SIG-M5 treated with dmso at 0.1 percent for 504 hours (cell line): ENCODE data around the gene RNPEPL1.

Experiments
- DNase-seq: peaks from one replicate; lab custom pipeline; 2025; ENCODE audit not compliant: unreplicated experiment; lab: John Stamatoyannopoulos, UW

The RNPEPL1 gene

DNA sequence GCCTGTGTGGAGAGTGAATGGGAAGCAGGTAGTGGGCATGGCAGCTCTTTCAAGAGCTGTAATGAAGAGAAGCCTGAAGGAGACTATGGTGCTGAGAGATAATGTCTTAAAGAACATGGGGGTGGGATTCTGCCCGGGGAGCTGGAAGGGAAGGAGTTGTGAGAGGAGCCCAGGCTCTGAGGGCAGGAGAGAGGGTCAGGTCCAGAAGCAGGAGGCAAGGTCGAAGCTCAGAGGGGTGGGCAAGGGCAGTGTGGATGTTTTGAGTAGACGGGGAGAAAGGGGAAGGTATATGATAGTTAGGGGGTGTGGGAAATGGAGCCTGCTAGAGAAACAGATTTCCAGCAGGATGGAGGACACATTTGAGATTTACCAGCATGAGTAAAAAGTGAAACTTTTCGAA, 20.4 kb downstream of the RNPEPL1 start:
- DNase-seq: no peak

DNA sequence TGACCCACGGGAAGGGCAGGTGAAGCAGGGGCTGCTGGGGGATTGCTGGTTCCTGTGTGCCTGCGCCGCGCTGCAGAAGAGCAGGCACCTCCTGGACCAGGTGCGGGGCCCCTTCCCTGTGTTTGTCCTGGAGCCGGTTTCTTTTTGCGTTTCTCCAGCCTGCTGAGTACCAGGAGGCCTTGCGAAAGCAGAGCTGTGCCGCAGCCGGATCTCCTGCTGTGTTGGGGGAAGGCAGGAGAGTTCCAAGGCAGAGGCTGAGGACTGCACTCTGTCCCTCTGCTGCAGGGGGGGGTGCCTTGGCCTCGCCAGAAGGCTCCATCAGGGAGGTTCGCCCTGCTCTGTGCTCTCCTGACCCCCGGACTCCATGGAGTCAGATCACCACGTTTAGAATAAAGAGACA, 21.1 kb downstream of the RNPEPL1 start:
- no peak for DNase-seq

DNA sequence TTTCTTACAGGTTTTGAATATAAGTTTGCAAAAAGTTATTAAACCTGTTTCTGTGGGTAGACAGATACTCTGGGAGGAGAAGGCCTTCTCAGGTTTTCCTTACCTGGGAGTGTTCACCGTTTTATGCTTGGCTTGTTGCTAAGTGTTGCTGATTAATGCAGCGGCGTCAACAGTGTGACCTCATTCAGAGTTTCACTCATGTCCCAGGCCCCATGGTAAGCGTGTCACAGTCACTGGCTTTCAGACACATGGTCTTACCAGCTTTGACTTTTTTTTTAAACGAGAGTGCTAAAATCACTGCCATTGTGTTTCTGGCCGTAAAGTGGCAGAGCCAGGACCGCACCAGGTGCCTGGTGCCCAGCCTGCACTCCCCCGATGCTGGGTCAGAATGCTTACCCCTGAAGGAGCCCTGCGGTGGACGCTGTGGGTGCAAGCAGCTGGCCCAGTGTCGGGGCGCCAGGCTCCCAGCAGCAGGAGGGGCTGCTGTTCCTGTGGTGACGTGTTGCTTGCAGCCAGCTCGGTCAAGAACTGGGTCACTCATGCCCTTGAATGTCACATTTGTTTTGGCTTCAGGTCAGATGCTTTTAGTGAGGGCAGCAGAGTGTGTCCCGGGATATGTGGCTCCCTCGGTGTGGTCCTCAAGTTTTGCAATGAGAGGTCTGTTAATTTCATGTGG, 21.7 kb downstream of the RNPEPL1 start:
- no peak for DNase-seq

DNA sequence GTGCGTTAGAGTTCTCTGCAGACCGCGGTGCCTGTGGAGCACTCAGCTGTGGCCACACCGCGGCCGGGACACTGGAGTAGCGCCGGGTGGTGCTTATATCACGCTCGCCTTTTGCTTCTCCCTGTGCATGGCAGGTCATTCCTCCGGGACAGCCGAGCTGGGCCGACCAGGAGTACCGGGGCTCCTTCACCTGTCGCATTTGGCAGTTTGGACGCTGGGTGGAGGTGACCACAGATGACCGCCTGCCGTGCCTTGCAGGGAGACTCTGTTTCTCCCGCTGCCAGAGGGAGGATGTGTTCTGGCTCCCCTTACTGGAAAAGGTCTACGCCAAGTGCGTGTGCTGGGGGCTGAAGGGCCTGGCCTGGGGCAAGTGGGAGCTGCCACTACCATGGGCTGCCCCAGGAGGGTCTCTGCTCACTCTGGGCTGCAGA, 22.4 kb downstream of the RNPEPL1 start:
- DNase-seq: no peak

DNA sequence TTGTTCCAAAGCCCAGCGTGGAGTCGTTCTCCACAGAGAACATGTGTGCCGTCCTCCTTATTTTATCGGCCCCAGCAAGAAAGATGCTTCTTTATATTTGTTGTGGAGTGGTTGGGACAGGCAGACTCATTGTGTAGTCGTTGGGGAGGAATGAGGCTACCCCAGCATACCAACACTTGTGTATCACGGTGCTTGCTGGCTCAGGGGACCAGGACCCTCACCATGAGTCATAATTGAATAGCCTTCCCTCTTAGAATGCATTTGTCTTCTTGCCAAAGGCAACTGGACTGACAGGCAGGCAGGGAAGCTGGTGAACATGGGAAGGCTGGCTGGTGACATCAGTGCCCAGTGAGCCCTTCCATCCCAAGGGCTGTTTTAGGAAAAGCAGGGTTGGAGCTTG, 22.9 kb downstream of the RNPEPL1 start:
- no peak for DNase-seq

DNA sequence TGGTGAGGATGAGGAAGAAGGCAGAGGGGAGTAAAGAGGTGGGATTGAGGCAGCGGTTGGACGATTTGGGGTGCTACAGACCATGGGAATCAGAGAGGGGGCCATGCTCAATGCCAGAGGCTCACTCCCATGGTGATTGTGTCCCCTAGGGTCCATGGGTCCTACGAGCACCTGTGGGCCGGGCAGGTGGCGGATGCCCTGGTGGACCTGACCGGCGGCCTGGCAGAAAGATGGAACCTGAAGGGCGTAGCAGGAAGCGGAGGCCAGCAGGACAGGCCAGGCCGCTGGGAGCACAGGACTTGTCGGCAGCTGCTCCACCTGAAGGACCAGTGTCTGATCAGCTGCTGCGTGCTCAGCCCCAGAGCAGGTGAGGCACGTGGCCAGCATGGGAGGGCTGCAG, 23.5 kb downstream of the RNPEPL1 start:
- no peak for DNase-seq

DNA sequence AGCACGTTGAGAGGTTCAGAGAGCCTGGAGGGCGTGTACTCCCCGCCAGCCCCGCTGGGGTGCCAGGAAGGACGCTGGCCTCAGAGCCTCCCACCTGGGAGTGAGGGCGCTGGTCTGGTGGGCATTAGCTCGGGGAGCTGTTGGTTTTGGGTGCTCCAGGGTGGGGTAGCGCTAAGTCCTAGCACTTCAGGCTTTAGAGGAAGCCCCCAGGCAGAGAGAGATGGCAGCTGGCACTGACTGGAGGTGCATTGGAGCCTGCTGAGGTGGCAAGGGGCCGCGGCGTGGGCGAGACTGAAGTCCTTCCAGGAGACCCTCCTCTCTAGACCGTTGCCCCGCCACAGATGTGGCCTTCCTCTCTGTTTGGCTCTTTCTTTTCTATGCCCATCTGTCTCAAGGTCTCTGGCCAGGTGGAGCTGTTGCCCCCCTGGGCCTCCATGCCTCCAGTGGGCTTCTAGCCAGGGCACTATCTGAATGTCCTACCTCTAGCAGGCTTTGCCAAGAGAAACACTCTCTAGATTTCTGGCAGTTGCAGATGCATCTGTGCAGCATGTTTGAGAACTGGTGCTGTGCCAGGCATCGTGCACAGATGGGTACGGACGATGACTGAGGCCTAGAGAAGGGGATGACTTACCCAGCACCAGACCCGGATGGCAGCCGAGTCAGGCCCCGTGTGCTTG, 24.9 kb downstream of the RNPEPL1 start:
- no peak for DNase-seq

DNA sequence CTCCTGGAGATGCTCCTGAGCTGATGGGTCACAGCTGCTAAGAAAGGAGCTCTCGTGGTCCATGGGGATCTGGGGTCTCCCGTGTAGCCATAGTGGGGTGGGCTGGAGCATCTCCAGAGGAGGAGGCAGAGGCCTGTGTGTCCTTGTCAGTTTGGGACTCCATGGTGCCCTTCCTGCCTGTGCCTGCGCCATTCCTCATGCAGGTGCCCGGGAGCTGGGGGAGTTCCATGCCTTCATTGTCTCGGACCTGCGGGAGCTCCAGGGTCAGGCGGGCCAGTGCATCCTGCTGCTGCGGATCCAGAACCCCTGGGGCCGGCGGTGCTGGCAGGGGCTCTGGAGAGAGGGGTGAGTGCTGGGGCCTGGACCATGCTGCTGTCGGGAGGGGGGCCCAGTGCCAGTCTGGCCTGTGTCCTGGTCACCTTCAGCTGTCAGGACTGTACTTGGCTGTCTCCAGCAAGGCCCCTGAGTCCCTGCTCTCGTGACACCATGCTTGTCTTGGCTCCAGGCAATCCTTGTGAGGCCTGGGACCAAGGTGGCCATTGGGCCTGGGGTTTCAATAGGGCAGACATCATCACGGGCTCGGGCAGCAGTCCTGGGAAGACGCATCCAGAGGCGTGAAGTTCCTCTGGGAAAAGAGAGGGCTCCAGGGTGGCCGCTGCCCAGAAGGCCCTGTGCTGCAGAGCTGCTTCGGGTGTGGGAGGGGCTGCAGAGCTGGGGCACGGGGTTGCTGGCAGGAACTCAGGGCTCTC, 25.6 kb downstream of the RNPEPL1 start:
- DNase-seq: no peak

DNA sequence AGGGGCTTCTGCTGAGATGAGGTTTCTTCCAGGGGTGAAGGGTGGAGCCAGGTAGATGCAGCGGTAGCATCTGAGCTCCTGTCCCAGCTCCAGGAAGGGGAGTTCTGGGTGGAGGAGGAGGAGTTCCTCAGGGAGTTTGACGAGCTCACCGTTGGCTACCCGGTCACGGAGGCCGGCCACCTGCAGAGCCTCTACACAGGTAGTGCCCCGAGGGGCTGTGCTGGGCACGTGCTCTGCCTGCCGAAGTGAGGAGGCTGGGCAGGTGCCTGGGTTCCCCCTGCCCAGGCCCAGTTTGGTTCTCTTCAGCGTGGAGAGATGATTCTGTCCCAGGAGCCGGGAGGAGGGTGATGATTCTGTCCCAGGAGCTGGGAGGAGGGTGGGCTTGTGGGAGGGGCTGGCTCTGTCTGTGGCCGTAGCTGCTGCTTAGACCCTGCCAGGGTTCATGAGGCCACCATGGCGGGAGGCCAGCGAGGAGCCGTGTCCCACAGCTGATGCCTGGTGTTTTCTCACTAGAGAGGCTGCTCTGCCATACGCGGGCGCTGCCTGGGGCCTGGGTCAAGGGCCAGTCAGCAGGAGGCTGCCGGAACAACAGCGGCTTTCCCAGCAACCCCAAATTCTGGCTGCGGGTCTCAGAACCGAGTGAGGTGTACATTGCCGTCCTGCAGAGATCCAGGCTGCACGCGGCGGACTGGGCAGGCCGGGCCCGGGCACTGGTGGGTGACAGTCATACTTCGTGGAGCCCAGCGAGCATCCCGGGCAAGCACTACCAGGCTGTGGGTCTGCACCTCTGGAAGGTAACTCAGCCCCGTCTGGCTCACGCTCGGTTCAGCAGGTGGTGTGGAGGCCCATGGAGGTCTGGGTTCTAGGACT, 26.5 kb downstream of the RNPEPL1 start:
- no peak for DNase-seq

DNA sequence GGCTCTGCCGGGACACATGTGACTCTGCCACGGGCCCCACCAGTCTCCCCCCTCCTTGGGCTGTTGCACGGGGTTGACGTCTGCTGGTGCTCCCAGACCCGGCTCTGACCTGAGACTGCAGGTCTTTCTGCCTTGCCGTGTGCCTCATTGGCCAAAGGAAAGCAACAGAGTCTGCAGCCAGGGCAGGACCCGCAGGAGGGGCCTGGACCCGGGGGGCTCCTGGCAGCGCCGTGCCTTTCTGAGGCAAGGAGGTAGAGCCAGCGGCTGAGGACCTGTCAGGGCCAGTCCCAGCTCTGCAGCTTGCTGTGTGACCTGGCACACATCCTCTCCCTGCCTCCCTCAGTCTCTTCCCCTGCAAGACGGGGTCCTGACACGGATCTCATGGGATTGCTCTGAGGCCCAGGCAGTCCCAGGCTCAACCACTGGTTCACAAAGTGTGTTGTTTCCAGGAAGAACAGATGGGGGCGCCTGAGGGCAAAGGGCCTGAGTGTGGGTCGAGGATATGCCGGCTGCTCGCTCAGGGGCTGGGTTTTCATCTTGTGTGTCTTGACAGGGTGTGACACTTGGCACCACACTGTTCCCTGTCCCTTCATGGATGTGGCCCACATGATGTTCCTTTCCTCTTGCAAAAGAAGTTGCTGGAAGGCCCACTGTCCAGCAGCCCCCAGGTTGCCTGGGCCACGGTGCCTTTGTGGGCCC, 27.2 kb downstream of the RNPEPL1 start:
- peak; percentile 19 for DNase-seq

DNA sequence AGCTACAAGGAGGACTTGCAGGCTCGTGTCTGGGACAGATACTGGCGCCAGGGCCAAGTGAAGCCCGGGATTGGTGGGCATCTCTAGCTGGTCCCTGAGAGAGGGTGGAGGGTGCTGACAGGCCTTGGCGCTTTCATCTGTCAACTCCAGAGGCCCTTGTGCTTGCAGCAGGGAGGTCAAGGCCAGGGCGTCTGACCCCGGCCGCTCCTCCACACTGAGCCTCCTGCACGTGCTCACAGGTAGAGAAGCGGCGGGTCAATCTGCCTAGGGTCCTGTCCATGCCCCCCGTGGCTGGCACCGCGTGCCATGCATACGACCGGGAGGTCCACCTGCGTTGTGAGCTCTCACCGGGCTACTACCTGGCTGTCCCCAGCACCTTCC, 27.8 kb downstream of the RNPEPL1 start:
- DNase-seq: no peak

DNA sequence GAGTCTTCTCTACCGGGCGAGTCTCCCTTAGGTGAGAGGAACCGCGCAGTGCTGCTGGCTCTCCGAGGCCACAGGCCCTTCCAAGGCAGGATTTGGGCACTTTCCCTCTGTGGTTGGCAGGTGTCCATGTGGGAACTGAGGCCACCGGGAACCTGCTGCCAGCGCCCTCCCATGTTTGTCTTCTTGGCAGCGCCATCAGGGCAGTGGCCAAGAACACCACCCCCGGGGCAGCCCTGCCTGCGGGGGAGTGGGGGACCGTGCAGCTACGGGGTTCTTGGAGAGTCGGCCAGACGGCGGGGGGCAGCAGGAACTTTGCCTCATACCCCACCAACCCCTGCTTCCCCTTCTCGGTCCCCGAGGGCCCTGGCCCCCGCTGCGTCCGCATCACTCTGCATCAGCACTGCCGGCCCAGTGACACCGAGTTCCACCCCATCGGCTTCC, 28.2 kb downstream of the RNPEPL1 start:
- DNase-seq: no peak

DNA sequence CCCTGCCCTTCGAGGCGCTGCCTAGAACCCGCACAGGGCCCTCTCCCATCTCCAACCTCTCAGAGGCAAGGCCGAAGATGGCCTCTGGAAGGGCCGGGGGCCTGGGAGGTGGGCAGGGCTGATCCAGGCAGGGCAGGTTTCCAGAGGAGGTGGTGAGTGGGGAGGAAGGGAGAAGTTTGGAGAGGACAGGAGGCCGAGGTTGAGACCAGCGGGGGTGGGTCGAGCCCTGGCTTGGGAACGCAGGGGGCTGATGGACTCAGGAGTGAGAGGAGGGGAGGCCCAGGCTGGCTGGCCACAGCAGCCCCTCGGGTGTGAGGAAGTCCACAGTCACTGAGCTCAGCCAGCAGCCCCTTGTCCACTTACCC, 28.8 kb downstream of the RNPEPL1 start:
- DNase-seq: no peak

DNA sequence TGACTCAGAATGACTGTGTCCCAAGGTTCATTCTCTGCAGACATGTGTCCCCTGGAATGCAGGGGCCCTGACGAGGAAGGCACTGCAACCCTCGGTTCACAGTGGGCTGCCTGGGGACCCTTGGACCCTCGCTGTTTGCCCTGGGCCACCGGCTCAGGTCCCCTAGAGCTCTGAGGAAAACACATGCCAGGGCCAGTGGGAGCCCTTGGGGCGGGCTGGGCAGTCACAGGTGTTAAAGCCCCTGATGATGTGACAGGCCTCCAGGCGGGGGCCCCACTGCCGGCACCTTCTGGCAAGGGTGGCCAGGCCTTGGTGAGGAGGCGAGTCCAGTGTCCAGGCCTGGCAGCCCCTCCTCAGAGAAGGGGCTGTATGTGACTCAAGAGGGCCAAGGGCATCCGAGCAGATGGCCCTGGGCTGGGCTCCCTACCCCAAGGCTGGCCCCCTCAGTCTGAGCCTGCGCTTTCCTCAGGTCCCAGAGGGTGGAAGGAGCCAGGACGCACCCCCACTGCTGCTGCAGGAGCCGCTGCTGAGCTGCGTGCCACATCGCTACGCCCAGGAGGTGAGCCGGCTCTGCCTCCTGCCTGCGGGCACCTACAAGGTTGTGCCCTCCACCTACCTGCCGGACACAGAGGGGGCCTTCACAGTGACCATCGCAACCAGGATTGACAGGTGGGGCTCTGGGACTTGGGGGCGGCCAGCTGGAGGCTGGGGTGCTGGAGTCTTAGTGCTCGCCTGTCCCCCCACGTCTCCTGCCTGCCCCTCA, 29.3 kb downstream of the RNPEPL1 start:
- no peak for DNase-seq

DNA sequence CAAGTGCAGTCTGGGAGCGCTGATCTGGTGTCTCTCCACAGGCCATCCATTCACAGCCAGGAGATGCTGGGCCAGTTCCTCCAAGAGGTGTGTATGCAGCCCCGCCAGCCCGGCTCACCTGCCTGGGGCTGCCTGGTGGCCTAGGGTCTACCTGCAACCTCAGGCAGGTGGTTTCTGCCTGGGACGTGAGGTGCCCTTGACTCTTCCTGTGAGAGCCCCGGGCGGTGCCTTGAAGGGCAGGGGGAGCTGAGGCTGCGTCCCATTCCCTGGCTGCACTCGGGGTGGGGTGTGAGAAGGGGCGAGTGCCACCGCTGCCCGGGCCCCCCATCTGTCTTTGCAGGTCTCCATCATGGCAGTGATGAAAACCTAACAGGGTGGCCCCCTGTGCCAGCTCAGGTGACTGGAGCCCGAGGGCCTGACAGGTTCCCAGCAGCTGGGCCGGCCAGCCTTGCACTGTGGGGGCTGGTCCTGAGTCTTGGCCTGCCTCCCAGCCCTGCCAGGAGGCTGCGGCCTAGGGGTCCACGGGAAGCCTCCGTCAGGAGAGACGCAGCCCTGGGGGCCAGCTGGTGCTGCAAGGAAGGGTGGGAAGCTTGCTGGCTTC, 30.1 kb downstream of the RNPEPL1 start:
- no peak for DNase-seq

DNA sequence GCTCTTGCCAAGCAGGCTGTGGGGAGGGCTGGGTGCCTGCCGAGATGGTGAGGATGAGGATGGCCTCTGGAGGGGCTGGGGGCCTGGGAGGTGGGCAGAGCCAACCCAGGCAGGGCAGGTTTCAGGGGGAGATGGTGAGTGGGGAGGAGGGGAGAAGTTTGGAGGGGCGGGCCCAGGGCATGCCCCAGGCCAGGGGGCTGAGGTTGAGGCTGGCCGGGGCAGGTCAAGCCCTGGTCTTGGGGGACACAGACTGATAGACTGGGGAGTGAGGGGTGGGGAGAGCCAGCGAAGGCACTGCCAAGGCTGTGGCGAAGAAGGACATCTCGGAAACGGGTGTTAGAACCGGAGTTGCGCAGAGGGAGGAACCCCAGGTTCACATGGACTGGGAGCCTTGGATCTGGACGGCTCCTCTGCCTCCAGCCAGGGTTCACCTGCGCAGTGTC, 30.9 kb downstream of the RNPEPL1 start:
- DNase-seq: no peak

DNA sequence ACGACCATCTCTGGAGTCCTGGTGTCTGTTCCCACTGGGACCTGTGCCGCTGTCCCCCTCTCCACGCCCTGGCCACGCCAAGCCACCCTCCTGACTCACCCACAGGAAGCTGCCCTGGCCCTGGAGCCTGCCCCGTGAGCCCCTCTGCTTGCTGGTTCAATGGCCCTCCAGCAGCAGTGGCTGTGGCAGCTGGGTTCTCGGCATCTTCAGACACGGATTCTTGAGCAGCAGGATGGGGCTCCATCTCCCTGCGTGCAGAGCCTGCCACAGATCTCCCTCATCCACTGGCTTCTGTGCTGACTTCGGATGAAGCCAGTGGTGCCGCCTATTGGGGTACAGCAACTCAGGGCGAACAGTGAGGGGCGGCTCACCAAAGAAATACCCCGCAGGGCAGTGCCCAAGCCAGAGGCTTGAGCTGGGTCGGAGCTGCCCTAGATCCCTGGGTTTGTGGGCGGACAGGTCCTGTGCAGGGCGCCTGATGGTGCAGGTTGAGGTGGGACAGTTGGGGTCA, 32.2 kb downstream of the RNPEPL1 start:
- no peak for DNase-seq

DNA sequence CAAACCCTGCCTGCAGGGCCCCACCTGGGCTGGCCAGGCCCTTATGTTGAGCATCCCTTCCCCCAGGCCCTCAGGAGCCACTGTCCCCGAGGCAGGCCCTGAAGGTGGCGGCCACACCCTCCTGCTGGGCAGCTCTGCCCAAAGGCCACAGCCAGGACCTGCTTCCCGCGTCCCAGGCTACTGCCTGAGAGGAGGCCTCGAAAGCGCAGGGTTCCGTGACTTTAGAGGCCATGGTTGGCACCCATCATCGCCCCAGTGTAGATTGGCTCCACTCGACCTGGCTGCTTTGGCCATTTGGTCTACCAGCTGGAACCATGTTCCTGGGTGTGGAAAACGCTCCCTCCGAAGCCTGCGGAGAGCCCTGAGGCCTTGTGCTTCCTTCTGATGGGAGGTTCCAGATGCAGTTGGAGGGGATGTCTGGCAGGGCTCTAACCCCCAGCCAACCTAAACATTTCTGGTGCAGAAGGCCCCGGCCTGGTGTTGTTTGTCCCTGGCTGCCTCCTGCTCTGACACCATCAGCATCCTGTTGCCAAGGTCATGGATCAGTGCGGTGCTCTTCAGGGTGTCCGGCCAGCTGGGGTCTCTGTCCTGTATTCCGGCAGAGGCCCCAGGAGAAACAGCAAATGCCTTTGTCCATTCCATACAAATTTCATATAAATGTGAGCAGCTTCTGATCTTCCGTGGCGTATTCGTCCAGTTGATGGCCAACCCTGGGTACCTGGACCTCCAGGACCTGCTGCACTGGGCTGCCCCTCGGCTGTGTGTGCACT, 33.0 kb downstream of the RNPEPL1 start:
- no peak for DNase-seq

DNA sequence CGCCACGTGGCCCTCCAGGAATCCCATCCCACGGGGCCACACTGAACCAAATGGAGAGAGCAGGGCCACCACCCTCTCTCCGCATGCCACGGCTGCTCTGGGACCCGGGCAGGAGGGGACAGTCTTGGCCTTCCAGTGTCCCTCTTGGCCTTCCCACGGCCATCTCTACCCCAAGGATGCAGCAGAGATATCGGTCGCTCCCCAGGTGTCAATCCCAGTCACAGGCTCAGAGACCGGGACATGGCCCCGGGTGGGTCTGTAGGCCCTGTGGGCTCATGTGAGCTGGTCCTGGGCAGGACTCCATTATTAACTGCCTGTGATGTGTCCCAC, 33.5 kb downstream of the RNPEPL1 start:
- DNase-seq: no peak
